ENCODE data around the gene ABCA7. TPM values are rescaled to one million over a fixed set of nuclear protein-coding genes. Genes with fewer than 3 reads are reported as not detected.
A peak's percentile ranks its signal among the peaks of the same experiment; 100 is the strongest.

Gene ABCA7
- total and polyA plus RNA-seq, 2 of the 13 experiments (the other 11 are each of a cell fraction or from before 2014, with no cell fraction given) = 4.4 to 32.4 TPM

GRCh38 chr19:1026783-1027649 is 12.9 kb upstream of the ABCA7 start (continued):
- TF ChIP-seq ATRX (CRISPR knock-in tag; IDR thresholded peaks at IDR 0.05; ENCODE audit: borderline replicate concordance) = no peak
- no peak for TF ChIP-seq SCMH1 (CRISPR knock-in tag; IDR thresholded peaks at IDR 0.05; ENCODE audit: borderline replicate concordance)
- TF ChIP-seq ZNF777 (CRISPR knock-in tag; IDR thresholded peaks at IDR 0.05) = no peak
- no peak for TF ChIP-seq ELK4 (CRISPR knock-in tag; IDR thresholded peaks at IDR 0.05; ENCODE audit: borderline replicate concordance)
- TF ChIP-seq SSRP1 (CRISPR knock-in tag; IDR thresholded peaks at IDR 0.05) = no peak
- no peak for TF ChIP-seq SMARCC2 (IDR thresholded peaks at IDR 0.05)
- TF ChIP-seq ZSCAN9 (CRISPR knock-in tag; IDR thresholded peaks at IDR 0.05; ENCODE audit: borderline replicate concordance) = no peak
- no peak for TF ChIP-seq TFE3 (CRISPR knock-in tag; IDR thresholded peaks at IDR 0.05)
- no peak for TF ChIP-seq TSC22D2 (CRISPR knock-in tag; IDR thresholded peaks at IDR 0.05; ENCODE audit: borderline replicate concordance)
- no peak for TF ChIP-seq ZFP62 (CRISPR knock-in tag; IDR thresholded peaks at IDR 0.05)
- peak; percentile 89 for TF ChIP-seq ZBTB10 (CRISPR knock-in tag; IDR thresholded peaks at IDR 0.05; ENCODE audit: borderline replicate concordance)
- no peak for TF ChIP-seq ZSCAN30 (CRISPR knock-in tag; IDR thresholded peaks at IDR 0.05)
- no peak for TF ChIP-seq TCF7L2 (IDR thresholded peaks at IDR 0.05; ENCODE audit: low read depth, low read length)
- no peak for TF ChIP-seq EEA1 (CRISPR knock-in tag; IDR thresholded peaks at IDR 0.05; ENCODE audit: borderline replicate concordance)
- TF ChIP-seq SKIL (CRISPR knock-in tag; IDR thresholded peaks at IDR 0.05; ENCODE audit: borderline replicate concordance) = no peak
- no peak for TF ChIP-seq ZNF3 (CRISPR knock-in tag; IDR thresholded peaks at IDR 0.05)
- TF ChIP-seq TRIM22 (IDR thresholded peaks at IDR 0.05) = no peak
- no peak for TF ChIP-seq FOSL2 (CRISPR knock-in tag; IDR thresholded peaks at IDR 0.05)
- no peak for TF ChIP-seq ZNF503 (CRISPR knock-in tag; IDR thresholded peaks at IDR 0.05)

Measured in HepG2 (cell line).